GM19099 (cell line): ENCODE measurements around the gene ACSM6.

Experiments used
- POLR2A ChIP-seq: IDR thresholded peaks from 3 replicates; pipeline ENCODE4 v1.6.1; 2011; ENCODE audit warnings: low read depth; ENCODE audit not compliant: insufficient read length; ENCODE audit errors: extremely low read depth

ACSM6 gene

DNA sequence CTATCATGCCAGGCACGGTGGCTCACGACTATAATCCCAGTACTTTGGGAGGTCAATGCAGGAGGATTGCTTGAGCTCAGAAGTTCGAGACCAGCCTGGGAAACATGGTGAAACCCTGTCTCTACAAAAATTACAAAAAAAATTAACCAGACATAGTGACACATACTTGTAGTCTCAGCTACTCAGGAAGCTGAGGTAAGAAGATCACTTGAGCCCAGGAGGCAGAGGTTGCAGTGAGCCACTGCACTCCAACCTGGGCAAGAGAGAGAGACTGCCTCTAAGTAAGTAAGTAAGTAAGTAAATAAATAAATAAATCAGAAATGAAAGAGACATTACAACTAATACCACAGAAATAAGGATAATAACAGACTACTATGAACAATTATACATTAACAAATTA lies 60.6 kb downstream of the ACSM6 start:
- TF ChIP-seq POLR2A = no peak

DNA sequence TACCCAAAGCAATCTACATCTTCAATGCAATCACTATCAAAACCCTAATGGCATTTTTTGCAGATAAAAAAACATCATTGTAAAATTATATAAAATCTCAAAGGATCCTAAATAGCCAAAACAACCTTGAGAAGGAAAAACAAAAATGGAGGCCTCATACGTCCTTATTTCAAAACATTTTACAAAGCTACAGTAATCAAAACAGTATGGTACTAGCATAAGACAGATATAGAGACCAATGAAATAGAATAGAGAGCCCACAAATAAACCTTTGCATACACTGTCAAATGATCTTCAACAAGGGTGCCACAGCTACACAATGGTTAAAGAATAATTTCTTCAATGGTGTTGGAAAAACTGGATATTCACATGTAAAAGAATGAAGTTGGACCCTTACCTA lies 62.2 kb downstream of the ACSM6 start:
- TF ChIP-seq POLR2A = no peak

DNA sequence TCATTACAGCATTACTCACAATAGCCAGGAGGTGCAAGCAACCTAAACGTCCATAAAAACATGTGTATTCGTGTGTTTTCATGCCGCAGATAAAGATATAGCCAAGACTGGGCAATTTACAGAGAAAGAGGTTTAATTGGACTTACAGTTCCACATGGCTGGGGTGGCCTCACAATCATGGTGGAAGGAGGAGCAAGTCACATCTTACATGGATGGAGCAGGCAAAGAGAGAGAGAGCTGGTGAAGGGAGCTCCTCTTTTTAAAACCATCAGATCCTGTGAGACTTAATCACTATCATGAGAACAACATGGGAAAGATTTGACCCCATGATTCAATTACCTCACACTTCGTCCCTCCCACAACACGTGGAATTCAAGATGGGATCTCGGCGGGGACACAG lies 63.8 kb downstream of the ACSM6 start:
- no peak for TF ChIP-seq POLR2A

DNA sequence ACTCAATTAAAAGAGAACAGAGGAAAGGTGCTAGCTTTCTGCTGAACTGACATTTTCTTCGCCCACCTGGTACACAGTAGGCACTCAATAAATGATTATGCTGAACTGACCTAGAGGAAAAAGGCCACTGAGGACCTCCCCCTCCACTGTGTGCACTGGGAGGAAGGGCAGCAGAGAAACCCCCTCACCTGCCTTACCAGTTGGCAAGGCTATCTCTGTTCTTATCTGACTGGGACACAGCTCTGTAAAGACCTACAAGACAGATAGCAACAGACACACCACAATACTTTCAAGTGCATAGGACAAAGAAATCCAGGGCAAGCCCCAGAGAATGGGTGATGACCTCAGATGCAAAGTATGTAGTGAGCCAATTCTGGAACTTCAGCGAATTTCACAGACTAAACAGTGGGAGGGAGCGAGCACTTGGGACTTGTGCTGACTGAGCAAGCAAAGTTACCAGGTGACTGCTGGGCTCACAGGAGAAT lies 66.4 kb downstream of the ACSM6 start:
- TF ChIP-seq POLR2A = no peak

DNA sequence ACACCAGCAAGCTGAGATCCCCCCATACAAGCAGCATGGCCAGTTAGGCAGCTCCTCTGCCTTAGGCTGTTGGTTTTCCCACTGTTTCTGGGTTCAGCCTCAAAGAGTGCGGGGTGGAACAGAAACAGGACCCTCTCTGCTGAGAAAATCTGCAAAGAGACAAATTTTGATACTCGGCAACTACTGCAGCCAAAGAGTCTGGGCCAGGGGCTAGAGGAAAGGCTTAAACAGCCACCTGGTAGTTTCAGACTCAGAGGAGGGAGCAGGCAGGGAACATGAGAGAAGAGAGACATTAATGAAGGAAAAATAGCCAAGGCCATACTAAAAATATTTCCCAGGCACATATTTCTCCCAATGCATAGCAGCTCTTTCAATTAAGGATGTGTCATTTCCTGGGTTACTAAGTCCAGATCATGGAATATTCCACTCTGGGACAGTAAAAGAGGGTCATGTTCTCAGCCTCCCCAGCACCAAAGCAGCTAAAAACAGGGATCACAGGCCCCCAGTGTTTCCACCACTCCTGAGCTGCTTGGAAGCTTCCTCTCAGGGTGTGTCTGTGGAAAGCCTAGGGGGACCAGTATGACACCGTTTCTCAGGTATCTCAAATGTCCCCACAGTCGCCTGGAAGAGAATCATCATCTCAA lies 67.0 kb downstream of the ACSM6 start:
- TF ChIP-seq POLR2A = no peak

DNA sequence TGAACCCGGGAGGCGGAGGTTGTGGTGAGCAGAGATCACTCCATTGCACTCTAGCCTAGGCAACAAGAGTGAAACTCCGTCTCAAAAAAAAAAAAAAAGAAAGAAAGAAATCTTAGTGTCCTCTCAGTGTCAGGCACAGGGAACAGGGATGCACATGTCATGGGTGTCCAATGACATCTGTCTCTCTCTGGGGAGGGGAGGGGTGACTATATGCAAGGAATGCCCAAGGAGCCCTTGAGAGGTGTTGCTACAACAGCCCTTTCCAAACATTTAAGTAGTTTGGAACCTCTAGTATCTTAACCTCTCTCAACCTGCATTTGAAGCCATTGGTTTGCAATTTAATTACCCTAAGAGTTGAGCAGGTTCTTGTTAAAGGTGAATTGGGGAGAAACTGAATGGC lies 67.9 kb downstream of the ACSM6 start:
- TF ChIP-seq POLR2A = no peak

DNA sequence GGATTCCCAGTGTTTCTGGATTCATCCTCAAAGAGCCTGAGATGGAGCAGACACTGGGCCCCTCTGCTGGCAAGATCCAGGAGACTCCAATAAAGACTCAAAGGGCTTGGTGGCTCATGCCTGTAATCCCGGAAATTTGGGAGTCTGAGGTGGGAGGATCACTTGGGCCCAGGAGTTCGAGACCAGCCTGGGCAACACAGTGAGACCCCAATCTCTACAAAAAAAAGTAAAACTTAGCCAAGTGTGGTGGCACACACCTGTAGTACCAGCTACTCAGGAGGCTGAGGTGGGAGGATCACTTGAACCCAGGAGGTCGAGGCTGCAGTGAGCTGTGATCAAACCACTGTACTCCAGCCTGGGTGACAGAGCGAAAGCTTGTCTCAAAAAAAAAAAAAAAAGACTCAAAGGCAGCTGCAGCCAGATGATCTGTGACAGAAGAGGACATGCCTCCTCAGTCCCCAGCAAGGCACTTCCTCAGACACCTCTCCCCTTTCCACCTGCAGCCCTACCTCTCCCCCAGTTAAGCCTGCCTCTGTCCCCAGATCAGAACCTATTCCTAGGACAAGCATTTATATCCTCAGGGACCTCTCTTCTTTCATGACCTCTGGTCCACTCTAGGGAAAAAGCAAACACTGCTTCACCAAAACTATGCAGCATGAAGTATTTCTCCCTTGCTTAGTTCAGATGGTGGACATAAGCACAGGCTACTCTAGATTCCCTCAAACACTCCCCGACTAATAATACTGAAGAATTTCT lies 68.9 kb downstream of the ACSM6 start:
- TF ChIP-seq POLR2A = no peak

DNA sequence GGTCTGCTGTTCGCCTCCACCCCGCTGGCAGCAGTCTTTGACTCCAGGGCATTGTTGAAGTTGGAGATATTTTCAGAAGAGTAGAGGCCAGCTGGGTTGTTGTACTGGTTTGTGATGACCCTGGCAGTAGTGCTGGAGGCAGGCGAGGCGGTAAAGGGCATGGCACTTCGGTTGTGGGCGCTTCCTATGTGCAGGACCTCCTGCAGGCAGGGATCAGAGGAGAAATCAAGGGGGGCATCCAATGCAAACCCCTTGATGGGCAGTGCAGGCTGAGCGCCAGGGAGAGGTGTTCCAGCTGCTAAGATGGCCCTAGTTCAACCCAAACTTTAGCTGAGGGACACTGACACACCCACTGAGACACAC lies 69.8 kb downstream of the ACSM6 start:
- no peak for TF ChIP-seq POLR2A

DNA sequence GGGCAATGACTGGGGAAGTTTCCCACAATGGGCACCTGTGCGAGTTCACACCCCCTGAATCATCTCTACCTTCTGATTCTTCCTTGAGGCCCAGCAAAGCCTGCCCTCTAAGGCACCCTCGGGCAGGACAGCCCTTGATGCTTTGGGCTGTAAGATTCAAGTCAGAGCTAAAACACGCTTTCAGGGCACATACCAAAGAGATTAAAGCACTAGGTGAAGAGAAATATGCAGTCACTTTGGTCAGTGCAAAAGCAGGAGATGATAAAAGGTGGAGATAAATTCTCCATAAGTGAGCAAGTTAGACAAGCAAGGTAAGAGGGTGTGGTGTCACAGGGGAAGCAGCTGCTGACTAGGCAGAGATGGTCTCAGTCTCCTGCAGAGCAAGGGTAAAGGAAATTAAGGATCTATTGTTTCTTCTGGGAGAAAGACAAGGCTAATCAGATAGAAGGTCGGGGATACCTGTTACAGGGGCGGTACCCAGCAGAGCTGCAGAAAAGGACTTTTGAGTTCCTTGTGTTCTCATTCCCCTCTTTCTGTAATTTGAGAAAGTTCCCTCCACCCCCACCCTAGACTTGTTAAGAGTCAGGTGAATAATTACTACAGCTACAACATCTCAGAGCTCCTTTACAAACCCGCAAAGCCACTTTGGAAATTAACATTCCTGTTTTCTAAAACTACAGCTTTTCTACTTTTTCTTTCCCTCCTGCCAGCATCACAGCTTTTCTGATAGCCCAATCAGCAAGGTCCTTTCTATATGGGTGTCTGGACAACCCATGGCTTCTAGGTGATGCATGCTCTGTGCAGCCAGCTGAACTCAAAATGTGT lies 70.4 kb downstream of the ACSM6 start:
- TF ChIP-seq POLR2A = no peak

DNA sequence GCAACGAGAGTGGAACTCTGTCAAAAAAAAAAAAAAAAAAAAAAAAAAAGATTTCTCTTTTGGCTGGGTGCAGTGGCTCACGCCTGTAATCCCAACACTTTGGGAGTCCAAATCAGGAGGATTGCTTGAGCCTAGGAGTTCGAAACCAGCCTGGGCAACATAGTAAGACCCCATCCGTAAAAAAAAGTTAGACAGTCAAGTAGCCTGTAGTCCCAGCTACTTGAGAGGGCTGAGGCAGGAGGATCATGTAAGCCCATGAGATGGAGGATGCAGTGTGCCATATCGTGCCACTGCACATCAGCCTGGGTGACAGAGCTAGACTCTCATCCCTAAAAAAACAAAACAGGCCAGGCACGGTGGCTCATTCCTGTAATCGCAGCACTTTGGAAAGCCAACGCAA lies 71.5 kb downstream of the ACSM6 start:
- no peak for TF ChIP-seq POLR2A

DNA sequence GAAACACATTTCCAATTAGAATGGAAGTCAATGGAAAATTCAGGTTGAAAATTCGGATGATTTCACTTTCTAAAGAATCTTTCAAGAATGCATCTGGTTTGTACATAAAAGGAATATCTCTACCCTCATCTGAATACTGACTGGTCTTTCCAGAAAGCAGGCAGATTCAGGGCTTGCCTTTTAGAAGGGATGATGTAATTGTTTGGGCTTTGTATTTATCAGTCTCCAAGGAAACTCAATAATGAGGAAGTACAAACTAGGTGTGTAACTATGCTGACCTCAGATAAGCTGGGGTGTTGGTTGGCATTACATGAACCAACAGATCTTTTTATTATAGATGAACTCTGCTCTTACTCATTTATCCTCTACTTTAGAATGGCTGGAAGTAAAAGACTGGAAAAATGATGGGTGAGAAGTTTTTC lies 72.6 kb downstream of the ACSM6 start:
- TF ChIP-seq POLR2A = no peak

DNA sequence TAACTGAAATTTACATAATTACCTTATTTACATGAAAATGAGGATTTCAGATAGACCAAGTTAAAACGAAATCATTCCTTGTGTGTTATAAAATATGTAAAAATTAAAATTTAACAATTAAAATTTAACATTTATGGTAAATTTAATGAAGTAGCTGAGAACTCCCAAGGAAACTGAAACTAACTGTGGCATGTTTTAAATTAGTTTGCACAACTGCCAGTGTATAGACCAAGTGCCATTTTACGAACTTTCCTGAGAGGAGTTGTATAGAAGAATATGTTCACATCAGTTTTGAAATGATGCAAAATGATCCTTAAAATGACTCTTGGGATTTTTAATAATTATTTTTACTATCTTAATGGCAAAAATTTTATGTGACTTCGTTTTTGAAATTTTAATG lies 73.2 kb downstream of the ACSM6 start:
- no peak for TF ChIP-seq POLR2A

DNA sequence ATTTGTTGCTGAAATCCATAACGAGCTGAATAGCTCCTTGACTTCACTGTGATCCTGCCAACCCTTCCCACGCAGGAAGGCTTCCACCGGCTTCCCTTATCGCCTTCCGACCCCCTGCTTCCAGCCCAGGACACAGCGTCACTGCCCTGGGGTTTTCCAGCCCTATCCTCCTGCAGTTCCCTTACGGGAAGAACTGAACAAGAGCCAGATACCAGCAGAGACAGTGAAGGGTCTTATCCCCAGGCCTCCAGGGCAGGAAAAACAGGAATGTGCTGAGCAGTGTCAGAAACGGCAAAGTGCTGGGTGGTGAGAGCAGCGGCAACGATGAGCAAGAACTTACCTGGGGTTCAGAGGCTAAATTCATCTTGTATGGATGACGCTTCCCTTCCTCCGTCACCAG lies 74.4 kb downstream of the ACSM6 start:
- TF ChIP-seq POLR2A = no peak

DNA sequence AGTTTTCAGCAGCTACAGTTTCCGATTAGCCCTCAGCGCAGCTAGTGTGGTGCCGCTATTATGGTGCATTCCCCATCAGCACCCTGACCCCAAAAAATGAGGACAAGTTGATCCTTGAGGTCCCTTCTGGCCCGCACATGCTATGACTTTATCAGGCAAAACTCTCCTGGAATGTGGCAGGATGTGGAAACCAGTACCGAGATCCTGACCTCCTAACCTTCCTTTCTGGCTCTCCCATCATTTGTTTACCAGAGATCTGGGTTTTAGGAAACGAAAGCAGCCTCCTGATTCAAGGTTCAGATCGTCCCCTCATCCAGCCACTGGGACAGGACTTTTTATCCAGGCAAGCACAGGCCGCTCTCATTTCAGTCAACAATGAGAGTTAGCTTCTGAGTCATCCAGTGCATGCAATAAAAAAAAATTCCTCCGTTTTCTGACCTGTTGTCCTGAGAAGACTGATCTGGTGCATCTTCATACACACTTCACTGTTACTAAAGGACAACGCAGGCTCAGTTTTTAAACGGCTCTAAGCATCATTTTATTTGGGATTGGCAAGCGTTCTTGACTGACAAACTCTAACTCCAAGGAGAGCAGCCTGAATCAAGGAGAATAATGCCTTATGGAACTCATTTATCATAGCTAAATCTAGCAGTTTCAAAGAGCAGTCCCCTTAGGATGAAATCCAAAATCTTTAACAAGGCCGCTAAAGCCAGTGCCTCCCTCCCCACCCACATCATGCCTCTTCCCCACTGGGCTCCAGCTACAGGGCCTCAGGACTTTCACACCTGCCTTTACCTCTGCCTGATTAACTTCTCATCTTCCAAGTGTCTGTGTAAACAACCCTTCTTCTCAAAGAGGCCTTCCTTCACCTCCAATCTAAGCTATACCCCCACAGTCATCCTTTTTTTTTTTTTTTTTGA lies 79.6 kb downstream of the ACSM6 start:
- no peak for TF ChIP-seq POLR2A
